Body of pancreas (tissue), 4 donors: Measurements from ENCODE around the gene MFAP2. TPM values are rescaled to one million over a fixed set of nuclear protein-coding genes. Genes with fewer than 3 reads are reported as not detected.
"Not testable (repeated sequence)": the region's sequence is repeated elsewhere in the genome, so short reads cannot be mapped to it uniquely, and the experiment has no call there.

ENCODE experiments used
- ATAC-seq: fragments of 150-250 bp; one replicate; pipeline ENCODE4 v1.9.1; 2016
- DNase-seq, 4 donors: peaks; one replicate each; pipeline ENCODE4 v3.0.0-alpha.2; 2019
- H3K27ac ChIP-seq, 4 donors: fragments of 200-600 bp; sonication (generic); 1 replicate in 3 of 4; 2 replicates in 1 of 4; pipeline versions ENCODE4 v1.5.1 to v1.6.1; 2016 to 2019; ENCODE audit warnings: mild to moderate bottlenecking in 1 of 4, mixed read lengths in 1 of 4, moderate library complexity in 1 of 4
- H3K27me3 ChIP-seq, 2 donors: fragments of 200-600 bp; sonication (generic); one replicate each; pipeline ENCODE4 v1.6.0; 2016; ENCODE audit warnings: mild to moderate bottlenecking in 1 of 2
- H3K36me3 ChIP-seq, 2 donors: fragments of 200-600 bp; sonication (generic); replicated peaks in 1 of 2; 2 replicates each; pipeline ENCODE4 v1.5.1; 2016; ENCODE audit warnings: low read depth in 2 of 2; ENCODE audit not compliant: insufficient read depth in 1 of 2
- H3K4me1 ChIP-seq: fragments of 200-600 bp; sonication (generic); one replicate; pipeline ENCODE4 v1.6.0; 2016
- H3K4me3 ChIP-seq, 2 donors: fragments of 200-600 bp; sonication (generic); 1 replicate in 1 of 2; 2 replicates in 1 of 2; pipeline ENCODE4 v1.5.1; 2016 to 2019
- H3K9me3 ChIP-seq, 3 donors: fragments of 200-600 bp; sonication (generic); 1 replicate in 2 of 3; 2 replicates in 1 of 3; pipeline ENCODE4 v1.5.1; 2016
- POLR2A ChIP-seq, 3 donors: fragments of 450-650 bp; IDR thresholded peaks; one replicate each; pipeline ENCODE4 v1.6.1; 2016; ENCODE audit warnings: antibody characterized with exemption in 3 of 3, mild to moderate bottlenecking in 2 of 3
- WGBS, 2 donors: methylation state at CpG; one replicate each; pipeline ENCODE4 v1.1.5; 2017; 5-methylcytosine and 5-hydroxymethylcytosine counted together
- intact Hi-C: fragments of 100-400 bp; cut with DNase I; formaldehyde crosslinking; loops from one replicate; pipeline ENCODE4 v1.15.1; 2023
- total RNA-seq, 2 donors: library from RNA; depleted of rRNA; stranded (reverse); fragments of >200 nt; gene quantifications; one replicate each; pipeline ENCODE4 v1.1.0, GENCODE V29; 2016
- TF ChIP-seq, protein P1 (sequence below), 7 experiments: fragments of 450-650 bp in 4 of 7; fragments of 200-600 bp in 3 of 7; sonication (generic) in 3 of 7; IDR thresholded peaks; one replicate each; pipeline ENCODE4 v1.5.1; 2016 to 2019; ENCODE audit warnings: antibody characterized with exemption in 7 of 7

MFAP2 gene
- total RNA-seq, 2 donors from 2014 or later, result 1.3 to 13.5 TPM

DNA sequence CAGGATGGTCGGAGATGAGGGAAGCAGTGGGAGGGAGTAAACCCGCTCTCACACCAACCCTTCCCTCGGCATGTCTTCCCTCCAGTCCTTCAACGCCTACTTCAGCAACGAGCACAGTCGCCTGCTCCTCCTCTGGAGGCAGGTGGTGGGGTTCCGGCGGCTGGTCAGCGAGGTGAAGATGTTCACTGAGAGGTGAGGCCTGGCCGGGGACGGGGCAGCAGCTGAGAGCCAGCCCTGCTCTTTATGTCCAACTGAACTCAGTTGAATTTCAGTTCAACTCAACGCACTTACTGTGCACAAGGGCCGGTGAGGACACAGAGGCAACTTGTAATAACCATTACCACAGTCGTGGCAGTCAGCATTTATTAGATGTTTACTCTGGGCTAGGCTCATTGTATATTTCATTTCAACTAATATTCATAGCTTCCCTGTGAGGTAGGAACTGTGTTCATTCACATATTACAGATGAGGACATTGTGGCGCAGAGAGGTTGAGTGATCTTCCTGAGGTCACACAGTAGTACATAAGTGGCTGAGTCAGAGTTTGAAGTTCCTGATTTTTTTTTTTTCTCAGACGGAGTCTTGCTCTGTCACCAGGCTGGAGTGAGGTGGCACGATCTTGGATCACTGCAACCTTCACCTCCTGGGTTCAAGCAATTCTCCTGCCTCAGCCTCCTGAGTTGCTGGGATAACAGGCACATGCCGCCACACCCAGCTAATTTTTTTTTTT is 49.0 kb downstream of the MFAP2 start:
- H3K27ac ChIP-seq, H3K36me3 ChIP-seq, H3K4me1 ChIP-seq, H3K4me3 ChIP-seq, H3K27me3 ChIP-seq, ATAC-seq, intact Hi-C loops, DNase-seq, H3K9me3 ChIP-seq: not testable (repeated sequence)
- 81 to 83% methylated on average over 18 of the region's 18 CpGs for WGBS, 2 donors

DNA sequence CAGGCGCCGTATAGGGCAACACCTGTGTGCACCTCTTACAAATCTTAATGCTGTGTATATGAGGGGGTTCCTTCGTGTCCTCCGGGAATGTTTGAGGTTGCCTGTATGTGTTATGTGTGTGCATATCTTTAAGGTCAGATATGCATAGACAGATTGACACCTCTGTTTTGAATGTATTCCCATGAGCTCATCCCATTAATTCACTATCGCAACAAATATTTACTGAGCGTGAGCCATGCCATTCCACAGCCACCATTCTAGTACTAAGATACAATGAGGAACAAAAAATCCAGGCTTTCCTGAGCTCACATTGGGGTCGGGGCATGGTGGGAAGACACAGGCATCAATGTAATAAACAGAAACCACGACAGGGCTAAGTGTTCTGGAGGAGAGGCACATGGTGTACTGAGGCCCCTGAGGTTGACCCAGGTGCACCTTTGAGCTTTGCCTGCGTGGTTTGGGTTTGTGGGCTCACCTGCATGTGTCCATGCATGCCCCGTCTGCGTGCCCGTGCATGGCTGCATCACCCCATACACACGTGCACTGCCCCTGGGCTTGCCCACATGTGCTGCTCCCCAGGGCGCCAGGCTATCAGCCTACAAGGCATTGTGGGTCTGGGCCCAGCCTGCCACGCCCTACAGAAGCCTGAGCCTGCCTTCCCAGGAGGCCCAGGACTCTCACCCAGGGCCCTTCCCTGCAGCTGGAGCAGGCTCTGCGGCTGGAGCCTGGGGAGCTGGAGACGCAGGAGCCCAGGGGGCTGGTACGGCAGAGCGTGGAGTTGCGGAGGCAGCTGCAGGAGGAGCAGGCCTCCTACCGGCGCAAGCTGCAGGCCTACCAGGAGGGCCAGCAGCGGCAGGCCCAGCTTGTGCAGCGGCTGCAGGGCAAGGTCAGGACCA is 51.0 kb downstream of the MFAP2 start:
- intact Hi-C loops, ATAC-seq, H3K27me3 ChIP-seq, H3K4me3 ChIP-seq, H3K4me1 ChIP-seq, H3K36me3 ChIP-seq, H3K27ac ChIP-seq, DNase-seq, H3K9me3 ChIP-seq: not testable (repeated sequence)
- WGBS, 2 donors, result 85 to 90% methylated on average over 19 to 24 of the region's 24 CpGs

DNA sequence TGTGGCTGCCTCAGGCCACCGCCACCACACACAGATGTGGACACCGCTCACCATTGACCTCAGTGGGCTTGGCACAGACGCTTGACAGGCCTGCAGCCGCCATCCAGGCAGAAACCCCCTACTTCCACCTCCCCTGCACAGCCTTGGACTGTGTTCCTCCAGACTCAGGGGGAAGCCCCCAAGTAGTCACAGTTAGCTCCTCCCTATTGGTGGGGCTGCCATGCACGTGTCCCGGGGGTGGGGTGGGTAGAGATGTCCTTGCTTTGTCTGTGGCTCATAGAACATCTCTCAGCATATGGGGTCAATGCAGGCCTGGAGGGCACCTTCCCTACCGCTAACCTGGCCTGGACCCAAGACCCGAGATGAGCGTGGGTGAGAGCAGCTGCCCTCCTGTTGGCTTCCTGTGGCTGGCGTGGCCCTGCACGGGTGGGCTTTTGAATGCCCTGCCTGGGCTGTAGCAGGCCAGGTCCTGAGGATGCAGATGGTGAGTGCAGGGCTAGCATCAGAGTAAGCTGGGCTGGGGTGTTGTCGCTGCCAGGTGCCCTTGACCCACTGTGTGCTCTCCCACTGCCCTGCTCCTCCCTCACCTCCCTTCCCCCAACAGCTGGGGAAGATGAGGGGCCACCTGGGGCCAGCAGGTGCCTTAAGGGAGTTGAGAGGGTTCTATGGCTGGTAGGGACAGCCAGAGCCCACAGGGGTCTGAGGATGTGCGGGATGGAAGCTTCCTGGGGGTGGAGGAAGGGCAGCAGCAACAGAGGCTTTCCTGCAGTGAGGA is 52.5 kb downstream of the MFAP2 start:
- TF ChIP-seq, protein P1, sequence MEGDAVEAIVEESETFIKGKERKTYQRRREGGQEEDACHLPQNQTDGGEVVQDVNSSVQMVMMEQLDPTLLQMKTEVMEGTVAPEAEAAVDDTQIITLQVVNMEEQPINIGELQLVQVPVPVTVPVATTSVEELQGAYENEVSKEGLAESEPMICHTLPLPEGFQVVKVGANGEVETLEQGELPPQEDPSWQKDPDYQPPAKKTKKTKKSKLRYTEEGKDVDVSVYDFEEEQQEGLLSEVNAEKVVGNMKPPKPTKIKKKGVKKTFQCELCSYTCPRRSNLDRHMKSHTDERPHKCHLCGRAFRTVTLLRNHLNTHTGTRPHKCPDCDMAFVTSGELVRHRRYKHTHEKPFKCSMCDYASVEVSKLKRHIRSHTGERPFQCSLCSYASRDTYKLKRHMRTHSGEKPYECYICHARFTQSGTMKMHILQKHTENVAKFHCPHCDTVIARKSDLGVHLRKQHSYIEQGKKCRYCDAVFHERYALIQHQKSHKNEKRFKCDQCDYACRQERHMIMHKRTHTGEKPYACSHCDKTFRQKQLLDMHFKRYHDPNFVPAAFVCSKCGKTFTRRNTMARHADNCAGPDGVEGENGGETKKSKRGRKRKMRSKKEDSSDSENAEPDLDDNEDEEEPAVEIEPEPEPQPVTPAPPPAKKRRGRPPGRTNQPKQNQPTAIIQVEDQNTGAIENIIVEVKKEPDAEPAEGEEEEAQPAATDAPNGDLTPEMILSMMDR (IDR thresholded peaks at IDR 0.05), result no peak
- no peak for TF ChIP-seq POLR2A (IDR thresholded peaks at IDR 0.05)
- Histone ChIP-seq H3K9me3 (no peaks in the 10 kb centered on the region), H3K4me1 (peaks cover 7% of the 10 kb centered on the region), H3K4me3 (no peak overlapping the region), H3K27me3 (no peaks in the 10 kb centered on the region), H3K27ac (no peak overlapping the region), H3K36me3 (no peaks in the 10 kb centered on the region)
- no peak for DNase-seq
- ATAC-seq, result no peak
- WGBS, 2 donors, result 74 to 79% methylated on average over 11 to 13 of the region's 13 CpGs
- intact Hi-C loops, result no loop called here

DNA sequence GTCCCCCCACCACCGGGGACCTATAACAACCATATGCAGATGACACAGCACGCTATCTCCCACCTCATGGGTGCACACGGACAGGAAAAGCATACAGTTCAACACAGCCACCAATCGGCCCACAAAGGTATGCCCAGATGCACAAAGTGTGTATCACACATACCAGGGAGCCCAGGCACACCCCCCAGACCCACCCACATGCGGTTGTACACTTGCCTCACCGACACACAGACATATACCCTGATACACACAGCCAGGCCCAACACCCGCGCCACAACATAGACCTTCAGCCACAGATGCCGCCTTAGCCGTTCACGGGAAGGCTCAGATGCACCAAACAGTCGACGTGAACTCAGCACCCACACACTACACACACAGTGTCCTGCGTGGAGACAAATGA is 53.2 kb downstream of the MFAP2 start:
- DNase-seq (no peak), ATAC-seq (no peak)
- Histone ChIP-seq H3K27me3 (no peaks in the 10 kb centered on the region), H3K4me1 (peaks cover 13% of the 10 kb centered on the region), H3K9me3 (no peaks in the 10 kb centered on the region), H3K4me3 (no peak overlapping the region), H3K36me3 (no peaks in the 10 kb centered on the region), H3K27ac (no peak overlapping the region)
- intact Hi-C loops, result no loop called here
- TF ChIP-seq POLR2A (IDR thresholded peaks at IDR 0.05), result no peak
- TF ChIP-seq, protein P1 (IDR thresholded peaks at IDR 0.05), result no peak
- WGBS, 2 donors, result 79 to 84% methylated on average over 14 of the region's 14 CpGs

DNA sequence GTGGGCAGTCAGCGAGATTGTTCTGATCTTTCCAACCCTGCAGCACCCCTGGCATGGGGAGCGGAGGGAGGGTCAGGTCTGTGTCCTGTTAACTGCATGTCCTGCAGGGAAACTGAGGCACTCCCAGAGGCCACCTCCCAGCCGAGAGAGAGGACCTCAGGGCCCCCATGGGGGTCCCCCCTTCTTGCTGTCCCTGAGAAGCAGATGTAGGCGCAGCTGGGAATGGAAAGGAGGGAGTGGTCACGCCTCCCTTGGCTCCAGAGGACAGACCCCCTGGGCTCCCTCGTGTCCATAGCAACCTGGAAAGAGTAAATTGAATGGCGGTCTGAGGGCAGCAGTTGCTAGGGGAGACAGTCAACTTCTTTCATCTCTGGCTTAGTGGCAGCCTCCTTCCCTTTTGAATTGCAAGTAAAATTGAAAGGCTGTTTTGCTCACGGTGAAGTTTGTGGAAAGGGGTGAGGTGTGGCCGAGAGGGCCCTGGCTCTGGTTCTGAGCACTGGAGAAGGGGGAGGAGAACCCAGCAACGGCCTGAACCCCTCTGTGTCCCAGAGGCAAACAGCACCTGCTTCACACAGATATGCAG is 53.8 kb downstream of the MFAP2 start:
- Histone ChIP-seq H3K4me1 (peaks cover 19% of the 10 kb centered on the region), H3K27ac (no peak overlapping the region), H3K27me3 (no peaks in the 10 kb centered on the region), H3K36me3 (no peaks in the 10 kb centered on the region), H3K4me3 (no peak overlapping the region), H3K9me3 (no peaks in the 10 kb centered on the region)
- WGBS, 2 donors, result 72 to 78% methylated on average over 10 of the region's 10 CpGs
- intact Hi-C loops, result no loop called here
- DNase-seq, result no peak
- TF ChIP-seq, protein P1 (IDR thresholded peaks at IDR 0.05), result no peak
- no peak for TF ChIP-seq POLR2A (IDR thresholded peaks at IDR 0.05)
- no peak for ATAC-seq
